ENCODE measurements around the gene CXCL8. TPM values are rescaled to one million over a fixed set of nuclear protein-coding genes. Genes with fewer than 3 reads are reported as not detected.
"Not testable (repeated sequence)": the region's sequence is repeated elsewhere in the genome, so short reads cannot be mapped to it uniquely, and the experiment has no call there.

CXCL8 gene
- polyA plus RNA-seq (ENCODE audit: insufficient read length): 3.3 TPM

- DNase-seq (ENCODE audit: low read depth): no peak
These were observed at the start of gene CXCL8 for GRCh38 chr4:73740353-73740778. TSS of gene CXCL8 (plus strand) at chr4:73740569. CDS start at chr4:73740659, 90 bp downstream.

GRCh38 chr4:73691201-73691600, 49.2 kb upstream of the CXCL8 start:
- not testable (repeated sequence) for DNase-seq (ENCODE audit: low read depth)

- no peak for DNase-seq (ENCODE audit: low read depth)
These were observed 48.6 kb upstream of the CXCL8 start for GRCh38 chr4:73691759-73692158.

GRCh38 chr4:73692254-73692653, 48.1 kb upstream of the CXCL8 start:
- DNase-seq (ENCODE audit: low read depth): no peak

- no peak for DNase-seq (ENCODE audit: low read depth)
These were observed 47.7 kb upstream of the CXCL8 start for GRCh38 chr4:73692701-73693100.

GRCh38 chr4:73693811-73694210, 46.6 kb upstream of the CXCL8 start:
- DNase-seq (ENCODE audit: low read depth): no peak

GRCh38 chr4:73698217-73698616, 42.2 kb upstream of the CXCL8 start:
- no peak for DNase-seq (ENCODE audit: low read depth)

- DNase-seq (ENCODE audit: low read depth): no peak
These were observed 39.3 kb upstream of the CXCL8 start for GRCh38 chr4:73701116-73701515.

- DNase-seq (ENCODE audit: low read depth): no peak
These were observed 37.5 kb upstream of the CXCL8 start for GRCh38 chr4:73702796-73703287.

- DNase-seq (ENCODE audit: low read depth): no peak
These were observed 37.0 kb upstream of the CXCL8 start for GRCh38 chr4:73703320-73703719.

GRCh38 chr4:73704314-73705055, 35.9 kb upstream of the CXCL8 start:
- peak; percentile 54 for DNase-seq (ENCODE audit: low read depth)

GRCh38 chr4:73705056-73705432, 35.3 kb upstream of the CXCL8 start:
- no peak for DNase-seq (ENCODE audit: low read depth)

GRCh38 chr4:73705721-73706120, 34.6 kb upstream of the CXCL8 start:
- no peak for DNase-seq (ENCODE audit: low read depth)

GRCh38 chr4:73706811-73707210, 33.6 kb upstream of the CXCL8 start:
- DNase-seq (ENCODE audit: low read depth): no peak

- no peak for DNase-seq (ENCODE audit: low read depth)
These were observed 33.0 kb upstream of the CXCL8 start for GRCh38 chr4:73707269-73707875.

- DNase-seq (ENCODE audit: low read depth): no peak
These were observed 32.3 kb upstream of the CXCL8 start for GRCh38 chr4:73707918-73708577.

GRCh38 chr4:73709451-73710033, 30.8 kb upstream of the CXCL8 start:
- DNase-seq (ENCODE audit: low read depth): no peak

GRCh38 chr4:73710094-73710493, 30.3 kb upstream of the CXCL8 start:
- no peak for DNase-seq (ENCODE audit: low read depth)

GRCh38 chr4:73711989-73712388, 28.4 kb upstream of the CXCL8 start:
- DNase-seq (ENCODE audit: low read depth): no peak

- no peak for DNase-seq (ENCODE audit: low read depth)
These were observed 26.7 kb upstream of the CXCL8 start for GRCh38 chr4:73713650-73714049.

GRCh38 chr4:73714647-73715046, 25.7 kb upstream of the CXCL8 start:
- DNase-seq (ENCODE audit: low read depth): no peak

GRCh38 chr4:73715659-73716058, 24.7 kb upstream of the CXCL8 start:
- no peak for DNase-seq (ENCODE audit: low read depth)
